GM12874 (cell line): ENCODE results near the gene CDKN2AIPNL.

Experiments used
- CTCF ChIP-seq: IDR thresholded peaks from 2 replicates; pipeline ENCODE4 v1.5.1; 2011; ENCODE audit warnings: low read depth, mild to moderate bottlenecking, control low read depth, low read length, moderate library complexity; ENCODE audit not compliant: insufficient read depth

CDKN2AIPNL gene

GRCh38 chr5:134446938-134447337 lies 35.3 kb upstream of the CDKN2AIPNL start:
- no peak for TF ChIP-seq CTCF

GRCh38 chr5:134445856-134446818 lies 34.5 kb upstream of the CDKN2AIPNL start:
- no peak for TF ChIP-seq CTCF

- TF ChIP-seq CTCF: no peak
These were observed 33.3 kb upstream of the CDKN2AIPNL start for GRCh38 chr5:134444941-134445471.

- TF ChIP-seq CTCF: no peak
These were observed 28.6 kb upstream of the CDKN2AIPNL start for GRCh38 chr5:134440201-134440755.

GRCh38 chr5:134439210-134439654 lies 27.6 kb upstream of the CDKN2AIPNL start:
- TF ChIP-seq CTCF: no peak

GRCh38 chr5:134438721-134439123 lies 27.0 kb upstream of the CDKN2AIPNL start:
- no peak for TF ChIP-seq CTCF

GRCh38 chr5:134437847-134438581 lies 26.3 kb upstream of the CDKN2AIPNL start:
- no peak for TF ChIP-seq CTCF
